ENCODE measurements around the gene CHCHD10.

GRCh38 chr22:23790819-23791737 is 23.3 kb upstream of the CHCHD10 start:
- no peak for TF ChIP-seq FOXJ3 (CRISPR knock-in tag; IDR thresholded peaks at IDR 0.05; ENCODE audit: borderline replicate concordance)
- no peak for TF ChIP-seq ZBTB21 (CRISPR knock-in tag; IDR thresholded peaks at IDR 0.05; ENCODE audit: borderline replicate concordance)
- TF ChIP-seq ZNF396 (CRISPR knock-in tag; IDR thresholded peaks at IDR 0.05; ENCODE audit: borderline replicate concordance), result no peak
- no peak for TF ChIP-seq CTCF (IDR thresholded peaks at IDR 0.05)
- TF ChIP-seq CREM (CRISPR knock-in tag; IDR thresholded peaks at IDR 0.05), result no peak
- TF ChIP-seq MAX (CRISPR knock-in tag; IDR thresholded peaks at IDR 0.05), result no peak
- TF ChIP-seq, protein P1, sequence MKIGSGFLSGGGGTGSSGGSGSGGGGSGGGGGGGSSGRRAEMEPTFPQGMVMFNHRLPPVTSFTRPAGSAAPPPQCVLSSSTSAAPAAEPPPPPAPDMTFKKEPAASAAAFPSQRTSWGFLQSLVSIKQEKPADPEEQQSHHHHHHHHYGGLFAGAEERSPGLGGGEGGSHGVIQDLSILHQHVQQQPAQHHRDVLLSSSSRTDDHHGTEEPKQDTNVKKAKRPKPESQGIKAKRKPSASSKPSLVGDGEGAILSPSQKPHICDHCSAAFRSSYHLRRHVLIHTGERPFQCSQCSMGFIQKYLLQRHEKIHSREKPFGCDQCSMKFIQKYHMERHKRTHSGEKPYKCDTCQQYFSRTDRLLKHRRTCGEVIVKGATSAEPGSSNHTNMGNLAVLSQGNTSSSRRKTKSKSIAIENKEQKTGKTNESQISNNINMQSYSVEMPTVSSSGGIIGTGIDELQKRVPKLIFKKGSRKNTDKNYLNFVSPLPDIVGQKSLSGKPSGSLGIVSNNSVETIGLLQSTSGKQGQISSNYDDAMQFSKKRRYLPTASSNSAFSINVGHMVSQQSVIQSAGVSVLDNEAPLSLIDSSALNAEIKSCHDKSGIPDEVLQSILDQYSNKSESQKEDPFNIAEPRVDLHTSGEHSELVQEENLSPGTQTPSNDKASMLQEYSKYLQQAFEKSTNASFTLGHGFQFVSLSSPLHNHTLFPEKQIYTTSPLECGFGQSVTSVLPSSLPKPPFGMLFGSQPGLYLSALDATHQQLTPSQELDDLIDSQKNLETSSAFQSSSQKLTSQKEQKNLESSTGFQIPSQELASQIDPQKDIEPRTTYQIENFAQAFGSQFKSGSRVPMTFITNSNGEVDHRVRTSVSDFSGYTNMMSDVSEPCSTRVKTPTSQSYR (CRISPR knock-in tag; IDR thresholded peaks at IDR 0.05), result no peak
- no peak for TF ChIP-seq JUN (CRISPR knock-in tag; IDR thresholded peaks at IDR 0.05)
- no peak for TF ChIP-seq ATF6 (CRISPR knock-in tag; IDR thresholded peaks at IDR 0.05)
- TF ChIP-seq, protein P2, sequence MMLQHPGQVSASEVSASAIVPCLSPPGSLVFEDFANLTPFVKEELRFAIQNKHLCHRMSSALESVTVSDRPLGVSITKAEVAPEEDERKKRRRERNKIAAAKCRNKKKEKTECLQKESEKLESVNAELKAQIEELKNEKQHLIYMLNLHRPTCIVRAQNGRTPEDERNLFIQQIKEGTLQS (CRISPR knock-in tag; conservative IDR thresholded peaks at IDR 0.05), result no peak
- no peak for TF ChIP-seq PRDM15 (CRISPR knock-in tag; IDR thresholded peaks at IDR 0.05)
- no peak for TF ChIP-seq ESRRA (CRISPR knock-in tag; IDR thresholded peaks at IDR 0.05; ENCODE audit: borderline replicate concordance)
- no peak for TF ChIP-seq ATF1 (CRISPR knock-in tag; IDR thresholded peaks at IDR 0.05)
- no peak for TF ChIP-seq TEAD4 (CRISPR knock-in tag; IDR thresholded peaks at IDR 0.05)
